Left ventricle myocardium inferior (tissue), 1 donor: ENCODE measurements around the gene ENOX2. TPM values are rescaled to one million over a fixed set of nuclear protein-coding genes. Genes with fewer than 3 reads are reported as not detected.

Source experiments
- DNase-seq: peaks from one replicate; pipeline ENCODE4 v3.0.0-alpha.2; 2020
- H3K27ac ChIP-seq: fragments of 200-600 bp; replicated peaks from 2 replicates; pipeline ENCODE4 v1.8.0; 2021
- H3K27me3 ChIP-seq: fragments of 200-600 bp; 2 replicates; pipeline ENCODE4 v1.8.0; 2021; ENCODE audit warnings: low read depth
- H3K36me3 ChIP-seq: fragments of 200-600 bp; 2 replicates; pipeline ENCODE4 v1.8.0; 2021
- H3K4me1 ChIP-seq: fragments of 200-600 bp; 2 replicates; pipeline ENCODE4 v1.8.0; 2021
- H3K4me3 ChIP-seq: fragments of 200-600 bp; 2 replicates; pipeline ENCODE4 v1.8.0; 2021; ENCODE audit warnings: mild to moderate bottlenecking, moderate library complexity
- H3K9me3 ChIP-seq: fragments of 200-600 bp; replicated peaks from 2 replicates; pipeline ENCODE4 v1.8.0; 2021
- CTCF ChIP-seq: fragments of 200-600 bp; IDR thresholded peaks from 2 replicates; pipeline ENCODE4 v1.8.0; 2021; ENCODE audit warnings: antibody characterized with exemption, mild to moderate bottlenecking, borderline replicate concordance
- intact Hi-C: fragments of 100-400 bp; cut with micrococcal nuclease; formaldehyde crosslinking; loops from one replicate; pipeline ENCODE4 v1.11.0; 2022
- total RNA-seq: library from RNA; stranded (reverse); fragmentation: NEBNext Ultra II Directional; extraction: Animal tissue kit (Norgen Biotek cat#: 25700); gene quantifications from one replicate; pipeline ENCODE4 v1.2.1, GENCODE V29; 2021
- donor health status: DM: no; HTN: yes; CAD: no; lungs with severe emphysema.

Gene ENOX2
- total RNA-seq, 1 donor from 2014 or later: 14.1 TPM

DNA sequence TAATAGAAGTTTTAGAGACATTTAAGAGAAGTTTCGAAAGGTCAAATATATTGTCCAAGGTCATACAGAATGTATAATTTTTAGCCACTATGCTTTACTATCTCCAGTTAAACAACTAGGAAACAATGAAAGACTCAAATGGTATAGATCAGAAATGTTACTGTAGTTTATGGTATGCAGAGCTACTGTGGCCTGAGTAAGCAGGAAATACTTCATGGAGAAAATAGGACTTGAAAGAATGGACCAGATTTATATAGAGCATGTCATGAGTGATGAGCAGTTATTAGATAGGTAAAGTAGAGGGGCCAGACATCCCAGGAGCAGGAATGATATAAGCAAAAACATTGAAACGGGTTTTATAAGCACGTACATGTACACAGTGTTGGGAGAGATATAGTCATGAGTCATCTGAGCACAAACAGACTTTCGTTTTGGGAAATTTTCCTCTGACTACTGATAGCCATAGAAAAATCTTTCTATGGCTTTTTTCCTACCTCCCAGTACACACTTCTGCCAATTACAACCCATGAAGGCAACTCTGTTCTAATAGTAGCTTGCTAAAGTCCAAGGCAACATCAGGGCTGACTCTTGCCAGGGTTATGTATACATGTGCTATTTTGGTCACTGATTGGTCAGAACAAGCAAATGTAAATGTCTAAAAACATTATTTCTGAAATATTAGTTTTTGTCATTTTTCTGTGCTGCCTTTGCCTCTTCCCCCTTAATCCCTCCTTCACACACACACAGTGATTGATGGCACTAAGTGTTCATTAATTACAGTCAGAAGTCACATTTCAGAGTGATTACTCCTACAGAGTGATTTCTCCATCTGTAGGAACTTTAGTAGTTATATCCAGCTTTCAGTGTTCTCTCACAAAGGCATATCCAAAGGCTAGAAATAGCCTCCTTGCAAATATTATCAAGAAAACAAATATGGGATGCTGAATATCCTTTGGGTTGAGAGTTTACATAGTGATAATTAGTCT is 198.7 kb downstream of the ENOX2 start:
- TF ChIP-seq CTCF: no peak
- intact Hi-C loops: no loop called here
- peaks cover 12% of the 10 kb centered on the region for H3K4me1 ChIP-seq
- H3K9me3 ChIP-seq: no peaks in the 10 kb centered on the region
- DNase-seq: no peak
- no peaks in the 10 kb centered on the region for H3K27me3 ChIP-seq
- H3K4me3 ChIP-seq: no peak overlapping the region
- H3K27ac ChIP-seq: peak overlapping the region; percentile 5
- no peaks in the 10 kb centered on the region for H3K36me3 ChIP-seq

GRCh38 chrX:130702867-130703707 is 199.9 kb downstream of the ENOX2 start:
- intact Hi-C loops: no loop called here
- no peak for DNase-seq
- no peak for TF ChIP-seq CTCF
- Histone ChIP-seq H3K27ac (no peak overlapping the region), H3K9me3 (no peaks in the 10 kb centered on the region), H3K27me3 (no peaks in the 10 kb centered on the region), H3K36me3 (no peaks in the 10 kb centered on the region), H3K4me1 (peaks cover 12% of the 10 kb centered on the region), H3K4me3 (no peak overlapping the region)

DNA sequence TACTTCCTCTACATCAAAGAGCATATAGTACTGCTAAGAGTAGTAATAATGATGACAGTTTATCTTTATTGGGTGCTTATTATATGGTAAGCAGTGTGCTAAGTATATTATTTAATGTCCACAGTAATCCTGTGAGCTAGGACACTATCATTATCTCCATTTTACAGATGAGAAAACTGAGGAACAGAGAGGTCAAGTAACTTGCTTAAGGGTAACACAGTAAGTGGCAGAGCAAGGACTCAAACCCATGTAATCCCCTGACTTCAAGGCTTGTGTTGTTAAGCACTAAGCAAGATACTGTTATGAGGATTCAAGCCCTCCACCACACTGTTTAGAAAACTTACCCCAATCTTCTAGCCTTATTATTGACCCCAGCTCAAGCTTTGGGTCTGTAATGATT is 202.4 kb downstream of the ENOX2 start:
- intact Hi-C loops: no loop called here
- Histone ChIP-seq H3K4me3 (no peak overlapping the region), H3K4me1 (peaks cover 12% of the 10 kb centered on the region), H3K36me3 (no peaks in the 10 kb centered on the region), H3K9me3 (no peaks in the 10 kb centered on the region), H3K27me3 (no peaks in the 10 kb centered on the region), H3K27ac (no peak overlapping the region)
- TF ChIP-seq CTCF: no peak
- DNase-seq: no peak

GRCh38 chrX:130699618-130700017 is 203.4 kb downstream of the ENOX2 start:
- DNase-seq: no peak
- no peak for TF ChIP-seq CTCF
- intact Hi-C loops: no loop called here
- Histone ChIP-seq H3K9me3 (no peaks in the 10 kb centered on the region), H3K36me3 (no peaks in the 10 kb centered on the region), H3K4me1 (peaks cover 12% of the 10 kb centered on the region), H3K27me3 (no peaks in the 10 kb centered on the region), H3K27ac (no peak overlapping the region), H3K4me3 (no peak overlapping the region)

DNA sequence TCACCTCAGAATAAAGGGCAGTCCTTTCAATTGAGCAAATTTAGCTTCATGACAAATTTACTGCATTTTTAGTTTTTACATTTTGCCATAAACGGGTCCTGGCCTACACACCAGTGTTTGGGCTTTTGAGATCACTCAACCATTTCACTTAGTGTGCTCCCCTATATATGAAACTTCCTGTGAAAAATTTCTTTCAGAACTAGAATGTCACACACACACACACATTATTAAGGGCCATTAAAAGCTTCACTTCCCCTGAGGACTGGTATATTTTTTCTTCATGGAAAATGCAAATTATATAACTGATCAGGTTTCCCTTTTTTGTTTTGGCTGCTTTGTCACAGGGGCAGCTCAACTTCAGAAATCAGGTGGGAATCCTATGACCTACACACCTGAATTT is 206.5 kb downstream of the ENOX2 start:
- Histone ChIP-seq H3K4me3 (no peak overlapping the region), H3K27ac (no peak overlapping the region), H3K4me1 (no peaks in the 10 kb centered on the region), H3K36me3 (no peaks in the 10 kb centered on the region), H3K9me3 (no peaks in the 10 kb centered on the region), H3K27me3 (no peaks in the 10 kb centered on the region)
- no peak for DNase-seq
- intact Hi-C loops: no loop called here
- TF ChIP-seq CTCF: no peak
